WERI-Rb-1 (cell line): Measurements from ENCODE around the gene METAP2.
"Not testable (repeated sequence)": the region's sequence is repeated elsewhere in the genome, so short reads cannot be mapped to it uniquely, and the experiment has no call there.

Experiments
- DNase-seq: peaks from one replicate; pipeline ENCODE4 v3.0.0-alpha.2; 2020
- H3K27ac ChIP-seq: fragments of 250-450 bp; sonication (Bioruptor Pico); 2 replicates; pipeline ENCODE4 v1.5.1; 2020; ENCODE audit warnings: mild to moderate bottlenecking, moderate library complexity
- H3K27me3 ChIP-seq: fragments of 250-450 bp; sonication (Bioruptor Pico); 2 replicates; pipeline ENCODE4 v1.5.1; 2021; ENCODE audit warnings: mild to moderate bottlenecking, low read depth, moderate library complexity; ENCODE audit not compliant: insufficient read depth, severe bottlenecking
- H3K36me3 ChIP-seq: fragments of 250-450 bp; sonication (Bioruptor Pico); 2 replicates; pipeline ENCODE4 v1.5.1; 2020; ENCODE audit warnings: mild to moderate bottlenecking, moderate library complexity
- H3K4me3 ChIP-seq: 2 replicates; pipeline ENCODE4 v1.5.1; 2011; ENCODE audit warnings: low read depth, mild to moderate bottlenecking, control low read depth, low read length
- H3K9me3 ChIP-seq: fragments of 250-450 bp; sonication (Bioruptor Pico); 2 replicates; pipeline ENCODE4 v1.5.1; 2021; ENCODE audit warnings: mild to moderate bottlenecking, moderate library complexity; ENCODE audit not compliant: severe bottlenecking
- TF ChIP-seq, protein P1 (sequence below): IDR thresholded peaks from 2 replicates; pipeline ENCODE4 v1.5.1; 2011; ENCODE audit warnings: low read depth, mild to moderate bottlenecking, control low read depth, inconsistent platforms, low read length

Gene METAP2

GRCh38 chr12:95460105-95460504, 13.8 kb upstream of the METAP2 start:
- Histone ChIP-seq H3K36me3 (no peaks in the 10 kb centered on the region), H3K9me3 (peaks cover 12% of the 10 kb centered on the region), H3K27ac (no peak overlapping the region), H3K27me3 (no peaks in the 10 kb centered on the region), H3K4me3 (no peak overlapping the region)
- TF ChIP-seq, protein P1, sequence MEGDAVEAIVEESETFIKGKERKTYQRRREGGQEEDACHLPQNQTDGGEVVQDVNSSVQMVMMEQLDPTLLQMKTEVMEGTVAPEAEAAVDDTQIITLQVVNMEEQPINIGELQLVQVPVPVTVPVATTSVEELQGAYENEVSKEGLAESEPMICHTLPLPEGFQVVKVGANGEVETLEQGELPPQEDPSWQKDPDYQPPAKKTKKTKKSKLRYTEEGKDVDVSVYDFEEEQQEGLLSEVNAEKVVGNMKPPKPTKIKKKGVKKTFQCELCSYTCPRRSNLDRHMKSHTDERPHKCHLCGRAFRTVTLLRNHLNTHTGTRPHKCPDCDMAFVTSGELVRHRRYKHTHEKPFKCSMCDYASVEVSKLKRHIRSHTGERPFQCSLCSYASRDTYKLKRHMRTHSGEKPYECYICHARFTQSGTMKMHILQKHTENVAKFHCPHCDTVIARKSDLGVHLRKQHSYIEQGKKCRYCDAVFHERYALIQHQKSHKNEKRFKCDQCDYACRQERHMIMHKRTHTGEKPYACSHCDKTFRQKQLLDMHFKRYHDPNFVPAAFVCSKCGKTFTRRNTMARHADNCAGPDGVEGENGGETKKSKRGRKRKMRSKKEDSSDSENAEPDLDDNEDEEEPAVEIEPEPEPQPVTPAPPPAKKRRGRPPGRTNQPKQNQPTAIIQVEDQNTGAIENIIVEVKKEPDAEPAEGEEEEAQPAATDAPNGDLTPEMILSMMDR: no peak
- no peak for DNase-seq

GRCh38 chr12:95460896-95461295, 13.1 kb upstream of the METAP2 start:
- TF ChIP-seq, protein P1: no peak
- DNase-seq: no peak
- Histone ChIP-seq H3K36me3 (no peaks in the 10 kb centered on the region), H3K9me3 (peaks cover 12% of the 10 kb centered on the region), H3K27me3 (no peaks in the 10 kb centered on the region), H3K27ac (no peak overlapping the region), H3K4me3 (no peak overlapping the region)

DNA sequence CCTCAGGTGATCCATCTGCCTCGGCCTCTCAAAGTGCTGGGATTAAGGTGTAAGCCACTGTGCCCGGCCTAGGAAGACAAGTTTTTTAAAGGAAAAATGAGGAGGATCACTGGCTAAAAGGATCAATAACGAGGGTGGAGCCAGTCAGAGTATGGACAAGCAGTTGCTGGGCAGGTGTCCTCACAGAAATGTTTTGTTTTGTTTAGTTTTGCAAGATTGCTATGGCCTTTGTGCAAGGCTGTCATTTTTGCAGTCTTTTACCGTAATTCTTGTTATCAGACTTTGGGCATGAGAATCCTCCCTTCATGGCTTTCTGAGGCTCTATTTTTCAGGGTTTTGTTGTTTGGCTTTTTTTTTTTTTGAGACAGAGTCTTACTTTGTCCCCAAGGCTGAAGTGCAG, 11.9 kb upstream of the METAP2 start:
- TF ChIP-seq, protein P1: no peak
- no peak overlapping the region for H3K4me3 ChIP-seq
- H3K27ac ChIP-seq: no peak overlapping the region
- peaks cover 12% of the 10 kb centered on the region for H3K9me3 ChIP-seq
- DNase-seq: no peak
- H3K27me3 ChIP-seq: no peaks in the 10 kb centered on the region
- H3K36me3 ChIP-seq: no peaks in the 10 kb centered on the region

DNA sequence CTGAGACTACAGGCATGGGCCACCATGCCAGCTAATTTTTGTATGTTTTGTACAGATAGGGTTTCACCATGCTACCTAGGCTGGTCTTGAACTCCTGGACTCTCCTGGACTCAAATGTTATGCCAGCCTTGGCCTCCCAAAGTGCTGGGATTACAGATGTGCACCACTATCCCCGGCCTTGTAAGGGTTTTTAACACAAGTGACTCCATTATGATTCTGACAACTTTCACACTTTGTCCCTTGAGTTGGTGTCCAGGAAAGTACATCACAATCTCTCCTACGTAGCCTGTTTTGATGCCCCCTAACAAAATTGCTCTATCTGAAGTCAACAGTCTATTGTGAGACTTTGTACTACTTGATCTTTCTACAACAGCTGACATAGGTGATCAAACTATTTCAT, 11.4 kb upstream of the METAP2 start:
- TF ChIP-seq, protein P1: no peak
- peaks cover 7% of the 10 kb centered on the region for H3K9me3 ChIP-seq
- DNase-seq: no peak

GRCh38 chr12:95463050-95463449, 10.9 kb upstream of the METAP2 start:
- Histone ChIP-seq H3K36me3 (no peaks in the 10 kb centered on the region), H3K27me3 (no peaks in the 10 kb centered on the region), H3K9me3 (peaks cover 4% of the 10 kb centered on the region), H3K27ac (no peak overlapping the region), H3K4me3 (no peak overlapping the region)
- DNase-seq: no peak
- TF ChIP-seq, protein P1: no peak

More for the DNA sequence above, 11.4 kb upstream of the METAP2 start:
- no peaks in the 10 kb centered on the region for H3K36me3 ChIP-seq
- H3K27ac ChIP-seq: no peak overlapping the region
- no peaks in the 10 kb centered on the region for H3K27me3 ChIP-seq
- no peak overlapping the region for H3K4me3 ChIP-seq

DNA sequence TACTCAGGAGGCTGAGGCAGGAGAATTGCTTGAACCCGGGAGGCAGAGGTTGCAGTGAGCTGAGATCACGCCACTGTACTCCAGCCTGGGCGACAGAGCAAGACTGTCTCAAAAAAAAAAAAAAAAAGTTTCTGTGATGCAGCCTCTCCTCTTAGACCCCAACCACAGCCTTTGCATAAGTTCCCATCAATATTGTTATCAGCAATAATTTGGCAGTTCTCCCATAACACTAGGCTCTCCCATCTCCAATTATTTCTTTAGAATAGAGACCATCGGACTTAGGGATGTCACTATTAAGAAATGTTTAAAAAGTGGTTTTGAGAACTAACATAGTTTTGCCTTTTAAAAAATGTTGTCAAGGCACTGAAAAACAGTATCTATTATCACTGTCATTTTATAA, 10.2 kb upstream of the METAP2 start:
- not testable (repeated sequence) for H3K27ac ChIP-seq, H3K9me3 ChIP-seq, H3K4me3 ChIP-seq, H3K36me3 ChIP-seq, H3K27me3 ChIP-seq, DNase-seq
